ENCODE data around the gene ENTPD1.

Gene ENTPD1

DNA sequence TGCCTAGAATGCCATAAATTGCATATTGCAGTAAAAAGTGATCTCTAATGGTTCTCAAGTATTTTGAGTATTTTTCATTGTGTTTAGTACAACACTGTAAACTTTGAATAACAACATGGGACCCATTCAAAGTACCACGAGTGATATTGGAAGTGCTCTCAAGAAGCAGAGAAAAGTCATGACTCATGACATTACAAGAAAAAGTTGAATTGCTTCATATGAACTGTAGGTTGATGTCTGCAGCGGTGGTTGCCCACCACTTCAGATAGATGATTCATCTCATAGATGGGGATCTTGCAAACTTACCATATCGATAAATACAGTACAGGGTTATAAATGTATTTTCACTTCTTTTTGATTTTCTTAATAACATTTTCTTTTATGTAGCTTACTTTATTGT is 33.9 kb downstream of the ENTPD1 start:
- DNase-seq (ENCODE audit: low read depth in 2 of 2) = peak in 1 of 2 donors; percentile 68
- TF ChIP-seq, protein P1, sequence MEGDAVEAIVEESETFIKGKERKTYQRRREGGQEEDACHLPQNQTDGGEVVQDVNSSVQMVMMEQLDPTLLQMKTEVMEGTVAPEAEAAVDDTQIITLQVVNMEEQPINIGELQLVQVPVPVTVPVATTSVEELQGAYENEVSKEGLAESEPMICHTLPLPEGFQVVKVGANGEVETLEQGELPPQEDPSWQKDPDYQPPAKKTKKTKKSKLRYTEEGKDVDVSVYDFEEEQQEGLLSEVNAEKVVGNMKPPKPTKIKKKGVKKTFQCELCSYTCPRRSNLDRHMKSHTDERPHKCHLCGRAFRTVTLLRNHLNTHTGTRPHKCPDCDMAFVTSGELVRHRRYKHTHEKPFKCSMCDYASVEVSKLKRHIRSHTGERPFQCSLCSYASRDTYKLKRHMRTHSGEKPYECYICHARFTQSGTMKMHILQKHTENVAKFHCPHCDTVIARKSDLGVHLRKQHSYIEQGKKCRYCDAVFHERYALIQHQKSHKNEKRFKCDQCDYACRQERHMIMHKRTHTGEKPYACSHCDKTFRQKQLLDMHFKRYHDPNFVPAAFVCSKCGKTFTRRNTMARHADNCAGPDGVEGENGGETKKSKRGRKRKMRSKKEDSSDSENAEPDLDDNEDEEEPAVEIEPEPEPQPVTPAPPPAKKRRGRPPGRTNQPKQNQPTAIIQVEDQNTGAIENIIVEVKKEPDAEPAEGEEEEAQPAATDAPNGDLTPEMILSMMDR (IDR thresholded peaks at IDR 0.05; ENCODE audit: low read depth, low read length) = no peak
- H3K4me3 ChIP-seq (replicated peaks in 1 of 2; ENCODE audit: low read depth in 2 of 2, low read length in 2 of 2) = no peak overlapping the region

DNA sequence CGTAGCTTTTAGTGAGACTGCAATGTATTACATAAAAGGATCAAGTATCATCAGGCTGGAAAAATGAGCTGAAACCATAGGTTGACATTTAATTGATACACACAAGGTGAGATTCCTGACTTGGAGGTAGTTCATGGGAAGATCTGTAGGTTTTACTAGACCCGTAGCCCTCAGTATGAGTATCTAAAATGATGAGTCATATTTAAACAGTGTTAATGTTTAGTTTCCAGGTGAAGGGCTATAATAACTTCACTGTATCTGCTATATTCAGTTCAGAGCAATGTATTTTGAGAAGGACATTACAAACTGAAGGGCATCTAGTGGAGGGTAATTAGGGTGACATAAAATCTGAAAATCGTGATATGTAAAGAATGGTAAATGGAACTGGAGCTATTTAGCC is 35.0 kb downstream of the ENTPD1 start:
- DNase-seq (ENCODE audit: low read depth in 2 of 2) = no peak
- no peak overlapping the region for H3K4me3 ChIP-seq (replicated peaks in 1 of 2; ENCODE audit: low read depth in 2 of 2, low read length in 2 of 2)
- TF ChIP-seq, protein P1 (IDR thresholded peaks at IDR 0.05; ENCODE audit: low read depth, low read length) = no peak

DNA sequence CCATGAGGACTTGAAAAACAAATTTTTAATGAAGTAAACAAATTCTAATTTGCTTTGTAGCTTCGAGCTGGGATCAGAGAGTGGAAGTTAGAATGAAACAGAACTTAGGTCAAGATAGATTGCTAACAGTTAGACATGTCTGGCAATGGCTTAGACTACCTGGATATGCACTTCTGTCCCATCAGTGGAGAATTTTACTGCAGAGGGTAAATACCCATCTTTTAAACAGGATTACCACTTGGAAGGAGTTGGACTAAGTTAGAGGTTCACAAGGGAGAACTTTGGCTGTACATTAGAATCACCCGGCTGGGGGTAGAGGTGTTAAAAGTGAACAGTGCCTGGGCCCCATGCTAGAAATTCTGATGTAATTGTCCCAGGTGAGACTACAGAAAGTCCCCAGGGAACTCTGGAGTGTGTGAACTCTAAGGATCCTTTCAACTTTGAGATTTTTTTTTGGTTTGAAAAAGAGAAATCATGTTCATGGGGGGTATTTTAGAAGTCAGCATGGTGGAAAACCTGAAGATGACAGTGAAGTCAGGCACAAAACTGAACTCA is 35.5 kb downstream of the ENTPD1 start:
- no peak overlapping the region for H3K4me3 ChIP-seq (replicated peaks in 1 of 2; ENCODE audit: low read depth in 2 of 2, low read length in 2 of 2)
- TF ChIP-seq, protein P1 (IDR thresholded peaks at IDR 0.05; ENCODE audit: low read depth, low read length) = no peak
- no peak for DNase-seq (ENCODE audit: low read depth in 2 of 2)

DNA sequence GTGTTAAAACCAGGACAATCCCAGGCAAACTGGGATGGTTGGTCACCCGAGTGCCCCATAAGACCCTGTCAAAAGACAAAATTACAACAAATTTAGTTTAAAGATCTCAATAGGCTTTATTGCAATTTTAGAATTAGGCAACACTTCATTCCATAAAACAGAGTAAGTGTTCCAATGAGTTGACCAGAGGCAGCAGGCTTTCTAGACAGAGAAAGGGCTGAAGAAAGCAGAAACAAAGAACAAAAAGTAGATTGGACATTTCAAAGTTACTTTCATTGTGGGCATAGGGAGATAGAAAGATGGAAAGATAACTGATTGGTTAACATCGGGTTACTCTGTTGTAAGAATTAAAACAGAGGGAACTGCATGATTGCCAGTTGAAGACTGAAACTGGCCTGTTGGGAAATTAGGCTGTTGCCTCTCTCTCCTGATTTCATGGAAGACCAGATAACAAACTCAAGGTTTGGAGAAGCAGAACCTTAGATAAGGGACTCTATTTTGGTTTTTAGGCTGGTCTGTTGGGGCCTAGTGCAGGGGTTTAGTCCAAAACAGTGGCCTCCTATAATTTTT is 36.3 kb downstream of the ENTPD1 start:
- TF ChIP-seq, protein P1 (IDR thresholded peaks at IDR 0.05; ENCODE audit: low read depth, low read length) = no peak

DNA sequence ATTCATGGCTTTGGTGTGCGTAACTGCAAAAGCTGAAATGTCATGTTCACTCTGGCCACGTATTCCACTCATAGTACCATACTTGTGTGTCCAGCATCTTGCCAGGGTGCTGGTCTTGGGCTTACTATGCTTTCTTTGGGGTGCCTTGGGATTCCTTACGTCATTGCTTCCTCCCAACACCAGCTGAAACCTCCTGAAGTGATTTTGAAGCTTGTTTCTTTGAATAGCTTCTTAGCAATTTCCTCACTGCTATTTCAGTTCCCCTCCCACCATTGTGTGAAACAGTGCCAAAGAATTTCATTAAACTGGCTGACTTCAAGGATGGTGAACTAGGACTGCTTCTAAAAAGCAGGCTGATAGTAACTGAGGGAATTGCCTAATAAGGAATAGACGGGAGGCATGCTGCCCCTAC is 36.9 kb downstream of the ENTPD1 start:
- TF ChIP-seq, protein P1 (IDR thresholded peaks at IDR 0.05; ENCODE audit: low read depth, low read length) = no peak
- DNase-seq (ENCODE audit: low read depth in 2 of 2) = peak; percentile 93
- H3K4me3 ChIP-seq (replicated peaks in 1 of 2; ENCODE audit: low read depth in 2 of 2, low read length in 2 of 2) = no peak overlapping the region

More for the DNA sequence above, 36.3 kb downstream of the ENTPD1 start:
- DNase-seq (ENCODE audit: low read depth in 2 of 2) = no peak
- no peak overlapping the region for H3K4me3 ChIP-seq (replicated peaks in 1 of 2; ENCODE audit: low read depth in 2 of 2, low read length in 2 of 2)

DNA sequence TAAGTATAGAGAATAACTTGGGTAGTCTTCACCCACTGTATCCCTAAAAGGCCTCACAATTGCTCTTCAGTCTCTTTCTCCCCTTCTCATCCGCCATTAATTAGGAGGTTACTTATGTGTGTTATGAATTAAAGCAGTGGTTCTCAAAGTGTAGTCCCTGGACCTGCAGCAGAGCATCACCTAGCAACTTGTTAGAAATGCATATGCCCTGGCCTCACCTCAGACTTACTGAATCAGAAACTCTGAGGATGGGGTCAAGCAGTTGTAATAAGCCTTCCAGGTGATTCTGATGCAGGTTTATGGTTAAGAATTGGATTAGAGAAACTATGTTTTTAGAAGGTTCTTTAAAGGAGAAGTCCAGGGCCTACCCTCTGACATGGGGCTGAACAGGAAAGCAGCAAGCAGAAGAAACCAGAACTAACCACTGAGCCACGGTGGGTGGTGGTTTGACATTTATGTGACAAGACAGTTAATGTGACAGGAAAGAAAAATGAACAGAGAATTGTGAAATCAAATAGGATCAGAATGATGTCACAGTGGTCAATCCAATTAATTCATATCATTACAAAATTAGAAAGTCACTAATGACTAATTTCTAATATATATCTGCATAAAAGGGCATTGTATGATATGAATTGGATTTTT is 37.6 kb downstream of the ENTPD1 start:
- DNase-seq (ENCODE audit: low read depth in 2 of 2) = no peak
- TF ChIP-seq, protein P1 (IDR thresholded peaks at IDR 0.05; ENCODE audit: low read depth, low read length) = no peak
- no peak overlapping the region for H3K4me3 ChIP-seq (replicated peaks in 1 of 2; ENCODE audit: low read depth in 2 of 2, low read length in 2 of 2)

Measured in cardiac fibroblast (primary cell).